IMR-90 (cell line): ENCODE measurements around the gene CIZ1. TPM values are rescaled to one million over a fixed set of nuclear protein-coding genes. Genes with fewer than 3 reads are reported as not detected.

ENCODE experiments used
- ATAC-seq: fragments of 200-7000 bp; cut with Tn5 transposase; 2 replicates; pipeline ENCODE4 v1.9.1; 2020; ENCODE audit warnings: low read depth, mild to moderate bottlenecking, moderate library complexity
- BruUV-seq: library from RNA; stranded (reverse); fragments of 400-500 nt; replicated peaks from 2 replicates; lab custom pipeline; 2021; lab: Mats Ljungman, UMichigan
- CTCF ChIA-PET: fragments of 300-600 bp; formaldehyde crosslinking; extraction: SDS; loops from one replicate; lab custom pipeline; 2021; ENCODE audit warnings: antibody characterized with exemption; lab: Yijun Ruan, JAX
- POLR2A ChIA-PET: fragments of 300-600 bp; sonication (Branson Sonifier 250); formaldehyde crosslinking; loops from one replicate; lab custom pipeline; 2022; ENCODE audit warnings: antibody characterized with exemption; ENCODE audit not compliant: unreplicated experiment; lab: Charles Lee
- DNase-seq: peaks from one replicate; pipeline ENCODE4 v3.0.0; 2013
- H2AFZ ChIP-seq: replicated peaks from 2 replicates; pipeline ENCODE3; 2013; ENCODE audit warnings: low read length, mild to moderate bottlenecking; ENCODE audit not compliant: poor library complexity
- H2AK5ac ChIP-seq: 2 replicates; pipeline ENCODE4 v1.6.1; 2013; ENCODE audit warnings: low read depth, low read length, inconsistent platforms
- H2AK9ac ChIP-seq: replicated peaks from 2 replicates; pipeline ENCODE3; 2013; ENCODE audit warnings: mild to moderate bottlenecking, low read depth, low read length, moderate library complexity; ENCODE audit not compliant: poor library complexity
- H2BK120ac ChIP-seq: 2 replicates; pipeline ENCODE4 v1.6.1; 2013; ENCODE audit warnings: low read depth, low read length, inconsistent platforms
- H2BK15ac ChIP-seq: 3 replicates; pipeline ENCODE4 v1.6.1; 2013; ENCODE audit warnings: low read depth, low read length, inconsistent platforms
- H2BK20ac ChIP-seq: 2 replicates; pipeline ENCODE4 v1.6.1; 2013; ENCODE audit warnings: low read depth, mild to moderate bottlenecking, inconsistent platforms, low read length, moderate library complexity
- H2BK5ac ChIP-seq: 2 replicates; pipeline ENCODE4 v1.6.1; 2013; ENCODE audit warnings: mild to moderate bottlenecking, low read depth, low read length, inconsistent platforms; ENCODE audit not compliant: poor library complexity, severe bottlenecking
- H3K14ac ChIP-seq: replicated peaks from 2 replicates; pipeline ENCODE4 v1.6.1; 2013; ENCODE audit warnings: low read depth, low read length, inconsistent platforms
- H3K18ac ChIP-seq: 2 replicates; pipeline ENCODE4 v1.6.1; 2013; ENCODE audit warnings: low read depth, low read length, control low read depth
- H3K23ac ChIP-seq: 2 replicates; pipeline ENCODE4 v1.6.1; 2013; ENCODE audit warnings: low read depth, low read length, inconsistent platforms
- H3K27ac ChIP-seq: 2 replicates; pipeline ENCODE4 v1.5.1; 2013; ENCODE audit warnings: mild to moderate bottlenecking, control low read depth, low read length; ENCODE audit not compliant: insufficient read depth
- H3K27me3 ChIP-seq: 2 replicates; pipeline ENCODE4 v1.6.1; 2013; ENCODE audit warnings: low read length; ENCODE audit not compliant: control insufficient read depth, insufficient read depth
- H3K36me3 ChIP-seq: 2 replicates; pipeline ENCODE4 v1.6.1; 2013; ENCODE audit warnings: low read length, mixed read lengths; ENCODE audit not compliant: control insufficient read depth, insufficient read depth
- H3K4ac ChIP-seq: 2 replicates; pipeline ENCODE4 v1.6.1; 2013; ENCODE audit warnings: low read depth, low read length, inconsistent platforms
- H3K4me1 ChIP-seq: 2 replicates; pipeline ENCODE4 v1.6.1; 2013; ENCODE audit warnings: low read length, mixed read lengths; ENCODE audit not compliant: control insufficient read depth, insufficient read depth
- H3K4me2 ChIP-seq: 2 replicates; pipeline ENCODE4 v1.6.1; 2013; ENCODE audit warnings: low read depth, mild to moderate bottlenecking, control low read depth, low read length, moderate library complexity
- H3K4me3 ChIP-seq: 2 replicates; pipeline ENCODE4 v1.5.1; 2013; ENCODE audit warnings: low read depth, mild to moderate bottlenecking, control low read depth, low read length, moderate library complexity; ENCODE audit not compliant: insufficient read depth
- H3K56ac ChIP-seq: 2 replicates; pipeline ENCODE4 v1.6.1; 2013; ENCODE audit warnings: low read length, inconsistent platforms; ENCODE audit not compliant: insufficient read depth; ENCODE audit errors: extremely low read depth
- H3K79me1 ChIP-seq, 2 experiments: 2 replicates each; pipeline ENCODE4 v1.6.1; 2013; ENCODE audit warnings: low read length in 2 of 2, inconsistent platforms in 1 of 2, low read depth in 1 of 2
- H3K9ac ChIP-seq: 2 replicates; pipeline ENCODE4 v1.6.1; 2013; ENCODE audit warnings: low read depth, low read length, control low read depth
- H3K9me1 ChIP-seq: 2 replicates; pipeline ENCODE4 v1.6.1; 2013; ENCODE audit warnings: low read length, inconsistent platforms; ENCODE audit not compliant: insufficient read depth
- H3K9me3 ChIP-seq: 2 replicates; pipeline ENCODE4 v1.6.1; 2013; ENCODE audit warnings: low read length; ENCODE audit not compliant: control insufficient read depth, insufficient read depth
- H4K20me1 ChIP-seq: 2 replicates; pipeline ENCODE4 v1.6.1; 2013; ENCODE audit warnings: low read length, inconsistent platforms; ENCODE audit not compliant: insufficient read depth
- H4K5ac ChIP-seq: 2 replicates; pipeline ENCODE4 v1.6.1; 2013; ENCODE audit warnings: mild to moderate bottlenecking, low read depth, low read length, control low read depth
- H4K8ac ChIP-seq, 2 experiments: 2 replicates each; pipeline ENCODE4 v1.6.1; 2013; ENCODE audit warnings: low read depth in 2 of 2, low read length in 2 of 2, control low read depth in 1 of 2, inconsistent platforms in 1 of 2
- H4K91ac ChIP-seq: 2 replicates; pipeline ENCODE4 v1.6.1; 2013; ENCODE audit warnings: low read depth, low read length, inconsistent platforms; ENCODE audit not compliant: insufficient read depth
- BHLHE40 ChIP-seq: fragments of 150-350 bp; IDR thresholded peaks from 2 replicates; pipeline ENCODE4 v1.6.1; 2016; ENCODE audit warnings: mild to moderate bottlenecking, low read depth, low read length
- CEBPB ChIP-seq: IDR thresholded peaks from 2 replicates; pipeline ENCODE4 v1.6.1; 2012; ENCODE audit warnings: low read depth, low read length, improper control_type of control experiment
- CHD1 ChIP-seq: IDR thresholded peaks from 2 replicates; pipeline ENCODE4 v1.6.1; 2012; ENCODE audit warnings: low read depth, low read length, improper control_type of control experiment
- CTCF ChIP-seq: conservative IDR thresholded peaks from 2 replicates; pipeline ENCODE4 v1.5.1; 2012; ENCODE audit warnings: mild to moderate bottlenecking, low read depth, low read length, improper control_type of control experiment
- ELK1 ChIP-seq: fragments of 150-350 bp; IDR thresholded peaks from 2 replicates; pipeline ENCODE4 v1.6.1; 2016; ENCODE audit warnings: low read depth, mild to moderate bottlenecking, low read length, moderate library complexity, borderline replicate concordance
- FOS ChIP-seq: fragments of 150-350 bp; IDR thresholded peaks from 2 replicates; pipeline ENCODE4 v1.6.1; 2016; ENCODE audit warnings: low read depth, low read length
- MAFK ChIP-seq: IDR thresholded peaks from 2 replicates; pipeline ENCODE4 v1.6.1; 2012; ENCODE audit warnings: low read depth, low read length, improper control_type of control experiment
- MXI1 ChIP-seq: IDR thresholded peaks from 2 replicates; pipeline ENCODE4 v1.6.1; 2012; ENCODE audit warnings: low read depth, mild to moderate bottlenecking, low read length, moderate library complexity, borderline replicate concordance
- NFE2L2 ChIP-seq: fragments of 150-350 bp; IDR thresholded peaks from 2 replicates; pipeline ENCODE4 v1.6.1; 2016; ENCODE audit warnings: low read depth, mild to moderate bottlenecking, low read length
- POLR2A ChIP-seq: IDR thresholded peaks from 2 replicates; pipeline ENCODE4 v1.6.1; 2012; ENCODE audit warnings: mild to moderate bottlenecking, low read depth, low read length
- RCOR1 ChIP-seq: IDR thresholded peaks from 2 replicates; pipeline ENCODE4 v1.6.1; 2012; ENCODE audit warnings: mild to moderate bottlenecking, low read length, improper control_type of control experiment; ENCODE audit not compliant: insufficient replicate concordance
- RFX5 ChIP-seq: IDR thresholded peaks from 2 replicates; pipeline ENCODE4 v1.8.0; 2012; ENCODE audit warnings: low read depth, mild to moderate bottlenecking, low read length, moderate library complexity
- SMC3 ChIP-seq: fragments of 150-350 bp; IDR thresholded peaks from 2 replicates; pipeline ENCODE4 v1.6.1; 2016; ENCODE audit warnings: low read depth, mild to moderate bottlenecking, antibody characterized with exemption, low read length, moderate library complexity
- USF2 ChIP-seq: fragments of 150-350 bp; IDR thresholded peaks from 2 replicates; pipeline ENCODE4 v1.6.1; 2017; ENCODE audit warnings: mild to moderate bottlenecking, antibody characterized with exemption, low read length, low read depth
- WGBS, 2 experiments: methylation state at CpG; one replicate each; pipeline versions ENCODE4 v1.1.5 to v1.1.7; 2013; ENCODE audit warnings: missing lambda C conversion rate in 2 of 2; ENCODE audit not compliant: insufficient read length in 1 of 2; ENCODE audit errors: extremely low coverage in 2 of 2; 5-methylcytosine and 5-hydroxymethylcytosine counted together
- dilution Hi-C: fragments of 300-500 bp; cut with HindIII; formaldehyde crosslinking; loops from one replicate; pipeline ENCODE4 v1.14.3; 2018; ENCODE audit warnings: low sequenced_read_pairs; ENCODE audit not compliant: unreplicated experiment
- in situ Hi-C: fragments of 300-500 bp; cut with MboI; formaldehyde crosslinking; loops from 3 replicates; pipeline ENCODE4 v1.14.3; 2019; ENCODE audit warnings: low sequenced_read_pairs, inconsistent platforms, mixed read lengths
- intact Hi-C: fragments of 100-400 bp; cut with micrococcal nuclease; formaldehyde crosslinking; loops from 2 replicates; pipeline ENCODE4 v1.10.0; 2022
- polyA plus RNA-seq, 3 experiments: library from polyadenylated mRNA; depleted of rRNA; stranded (reverse); fragments of >200 nt; gene quantifications; 2 replicates each; pipeline ENCODE4 v1.2.3, GENCODE V29; 2012; ENCODE audit warnings: low replicate concordance in 1 of 3
- total RNA-seq: library from RNA; depleted of rRNA; stranded (reverse); fragments of >200 nt; gene quantifications from 2 replicates; pipeline ENCODE4 v1.2.3, GENCODE V29; 2012

Gene CIZ1
- total and polyA plus RNA-seq, 2 of the 4 experiments (the other 2 are of a cell fraction): 13.8 to 51.9 TPM

- Histone ChIP-seq H3K4me3 (no peak overlapping the region), H3K36me3 (no peaks in the 10 kb centered on the region), H3K79me1 (no peaks in the 10 kb centered on the region), H3K4me1 (no peaks in the 10 kb centered on the region), H2BK20ac (no peak overlapping the region), H3K4ac (no peak overlapping the region), H3K9me3 (no peaks in the 10 kb centered on the region), H2BK120ac (no peak overlapping the region), H3K27me3 (peaks cover 14% of the 10 kb centered on the region; the same call in 1 of the 2 replicates), H3K9me1 (no peaks in the 10 kb centered on the region; the same call in 1 of the 2 replicates), H2AK5ac (no peak overlapping the region), H4K91ac (no peak overlapping the region), H3K23ac (no peak overlapping the region), H3K4me2 (no peak overlapping the region), H4K5ac (no peak overlapping the region), H3K9ac (no peak overlapping the region), H2BK15ac (no peak overlapping the region), H4K20me1 (no peaks in the 10 kb centered on the region; the same call in 1 of the 2 replicates), H2AFZ (no peak overlapping the region), H3K56ac (no peak overlapping the region), H3K18ac (no peak overlapping the region), H3K27ac (no peak overlapping the region), H4K8ac (no peak overlapping the region), H2BK5ac (no peak overlapping the region), H3K14ac (no peak overlapping the region), H2AK9ac (no peak overlapping the region)
- in situ Hi-C loops: no loop called here
- BruUV-seq: no TSS peak
- dilution Hi-C loops: no loop called here
- ChIA-PET CTCF (no interaction called here), POLR2A (no interaction called here)
- WGBS, 2 experiments: 84% methylated on average over 6 of the region's 13 CpGs; no CpG with 5 or more reads in 1 of the 2 experiments
- no peak for ATAC-seq
- intact Hi-C loops: no loop called here
- no peak for DNase-seq
- no peak for TF ChIP-seq POLR2A
- TF ChIP-seq ELK1: no peak
- TF ChIP-seq CEBPB: no peak
- TF ChIP-seq RCOR1: no peak
- TF ChIP-seq FOS: no peak
- TF ChIP-seq USF2: no peak
- no peak for TF ChIP-seq MXI1
- no peak for TF ChIP-seq NFE2L2
- TF ChIP-seq CHD1: no peak
- TF ChIP-seq BHLHE40: no peak
- TF ChIP-seq SMC3: no peak
- TF ChIP-seq CTCF: no peak
- TF ChIP-seq MAFK: no peak
- TF ChIP-seq RFX5: no peak
Measured at GRCh38 chr9:128152133-128153059, 39.0 kb downstream of the CIZ1 start.
